K562 (cell line): ENCODE data around the gene TMEM191C. TPM values are rescaled to one million over a fixed set of nuclear protein-coding genes. Genes with fewer than 3 reads are reported as not detected.

ENCODE experiments used
- ARID1B ChIP-seq: fragments of 450-650 bp; IDR thresholded peaks from 2 replicates; pipeline ENCODE4 v1.6.1; 2016; ENCODE audit warnings: antibody characterized with exemption, mild to moderate bottlenecking, inconsistent platforms
- C11orf30 ChIP-seq: fragments of 450-650 bp; IDR thresholded peaks from 2 replicates; pipeline ENCODE4 v1.6.1; 2016; ENCODE audit warnings: low read depth, mild to moderate bottlenecking
- CEBPG ChIP-seq, 3 experiments: fragments of 200-800 bp in 1 of 3; sonication (Bioruptor generic) in 1 of 3; sonication (generic) in 1 of 3; formaldehyde crosslinking in 1 of 3; IDR thresholded peaks in 2 of 3; conservative IDR thresholded peaks in 1 of 3; 2 replicates each; pipeline versions ENCODE4 v1.6.1 to v1.8.0; 2016 to 2022; ENCODE audit warnings: missing compliant biosample characterization in 2 of 3, missing genetic modification characterization in 2 of 3, mild to moderate bottlenecking in 1 of 3, missing genetic modification reagents in 1 of 3
- CTBP1 ChIP-seq: fragments of 450-650 bp; IDR thresholded peaks from 2 replicates; pipeline ENCODE4 v1.6.1; 2016; ENCODE audit warnings: borderline replicate concordance
- FOXA1 ChIP-seq: fragments of 450-650 bp; IDR thresholded peaks from 2 replicates; pipeline ENCODE4 v1.6.1; 2016; ENCODE audit warnings: mild to moderate bottlenecking, borderline replicate concordance
- FOXA3 ChIP-seq, 2 experiments: fragments of 450-650 bp in 1 of 2; sonication (generic) in 1 of 2; formaldehyde crosslinking; IDR thresholded peaks in 1 of 2; conservative IDR thresholded peaks in 1 of 2; 2 replicates each; pipeline versions ENCODE4 v1.4.0 to v1.8.0; 2020 to 2022; ENCODE audit warnings: mild to moderate bottlenecking in 2 of 2, missing genetic modification reagents in 1 of 2
- FOXK2 ChIP-seq, 2 experiments: fragments of 450-650 bp; IDR thresholded peaks in 1 of 2; conservative IDR thresholded peaks in 1 of 2; 2 replicates each; pipeline ENCODE4 v1.6.1; 2016; ENCODE audit warnings: low read depth in 2 of 2, mild to moderate bottlenecking in 1 of 2
- KHSRP ChIP-seq: fragments of 450-650 bp; IDR thresholded peaks from 2 replicates; pipeline ENCODE4 v1.6.1; 2017
- MCM3 ChIP-seq: fragments of 450-650 bp; IDR thresholded peaks from 2 replicates; pipeline ENCODE4 v1.6.1; 2016
- OTX1 ChIP-seq: fragments of 450-650 bp; formaldehyde crosslinking; IDR thresholded peaks from 2 replicates; pipeline ENCODE4 v1.4.0; 2022; ENCODE audit warnings: mild to moderate bottlenecking
- TEAD1 ChIP-seq, 2 experiments: fragments of 450-650 bp in 1 of 2; sonication (generic) in 1 of 2; formaldehyde crosslinking; IDR thresholded peaks; 2 replicates each; pipeline versions ENCODE4 v1.4.0 to v1.8.0; 2020 to 2022; ENCODE audit warnings: mild to moderate bottlenecking in 2 of 2, missing genetic modification reagents in 1 of 2
- ZNF12 ChIP-seq: sonication (generic); formaldehyde crosslinking; IDR thresholded peaks from 2 replicates; pipeline ENCODE4 v1.4.0; 2020; ENCODE audit warnings: mild to moderate bottlenecking, missing genetic modification reagents
- ZNF165 ChIP-seq: fragments of 250-450 bp; sonication (Bioruptor Pico); IDR thresholded peaks from 2 replicates; pipeline ENCODE4 v1.4.0; 2020; ENCODE audit warnings: borderline replicate concordance
- ZNF253 ChIP-seq: fragments of 250-450 bp; sonication (Bioruptor Pico); conservative IDR thresholded peaks from 2 replicates; pipeline ENCODE4 v1.6.1; 2021; ENCODE audit warnings: mild to moderate bottlenecking
- polyA plus RNA-seq, 8 experiments: library from polyadenylated mRNA; depleted of rRNA in 4 of 8; stranded (reverse) in 5 of 8; unstranded in 3 of 8; fragments of >200 nt; fragmentation: Nextera tagmentation in 2 of 8; fragmentation: Illumina TruSeq in 1 of 8; extraction: Ambion mirVana in 2 of 8; extraction: Trizol in 1 of 8; gene quantifications; 2 replicates each; pipeline versions ENCODE4 v1.2.1 to v1.2.3, GENCODE V29; 2011 to 2014; ENCODE audit warnings: inconsistent platforms in 1 of 8, missing spikeins in 1 of 8
- total RNA-seq, 7 experiments: library from RNA; depleted of rRNA in 6 of 7; stranded (reverse); fragments of >200 nt in 6 of 7; fragmentation: Illumina TruSeq in 2 of 7; extraction: Trizol in 2 of 7; gene quantifications; 2 replicates each; pipeline versions ENCODE4 v1.2.1 to v1.2.3, GENCODE V29; 2011 to 2021; ENCODE audit warnings: low replicate concordance in 1 of 7
- TF ChIP-seq, protein P1 (sequence below): sonication (generic); formaldehyde crosslinking; IDR thresholded peaks from 2 replicates; pipeline ENCODE4 v1.8.1; 2023; ENCODE audit warnings: mild to moderate bottlenecking, missing genetic modification reagents
- TF ChIP-seq, protein P2 (sequence below), 3 experiments: IDR thresholded peaks in 2 of 3; conservative IDR thresholded peaks in 1 of 3; 2 replicates each; pipeline ENCODE4 v1.5.1; 2011 to 2012; ENCODE audit warnings: low read length in 3 of 3, mild to moderate bottlenecking in 3 of 3, control low read depth in 2 of 3, improper control_type of control experiment in 1 of 3, inconsistent platforms in 1 of 3, low read depth in 1 of 3, mixed read lengths in 1 of 3, moderate library complexity in 1 of 3; ENCODE audit not compliant: insufficient read depth in 2 of 3
- TF ChIP-seq, protein P3 (sequence below): sonication (generic); formaldehyde crosslinking; IDR thresholded peaks from 2 replicates; pipeline ENCODE4 v1.5.0; 2020; ENCODE audit warnings: missing genetic modification reagents
- TF ChIP-seq, protein P4 (sequence below): sonication (generic); formaldehyde crosslinking; IDR thresholded peaks from 2 replicates; pipeline ENCODE4 v1.9.0; 2022; ENCODE audit warnings: mild to moderate bottlenecking, missing genetic modification reagents
- TF ChIP-seq, protein P5 (sequence below): fragments of 450-650 bp; IDR thresholded peaks from 2 replicates; pipeline ENCODE4 v1.6.1; 2016

The TMEM191C gene
- total and polyA plus RNA-seq, 9 of the 15 experiments (the other 6 are each of a cell fraction or from before 2014, with no cell fraction given) = 0.15 to 7.1 (median 1.1) TPM

DNA sequence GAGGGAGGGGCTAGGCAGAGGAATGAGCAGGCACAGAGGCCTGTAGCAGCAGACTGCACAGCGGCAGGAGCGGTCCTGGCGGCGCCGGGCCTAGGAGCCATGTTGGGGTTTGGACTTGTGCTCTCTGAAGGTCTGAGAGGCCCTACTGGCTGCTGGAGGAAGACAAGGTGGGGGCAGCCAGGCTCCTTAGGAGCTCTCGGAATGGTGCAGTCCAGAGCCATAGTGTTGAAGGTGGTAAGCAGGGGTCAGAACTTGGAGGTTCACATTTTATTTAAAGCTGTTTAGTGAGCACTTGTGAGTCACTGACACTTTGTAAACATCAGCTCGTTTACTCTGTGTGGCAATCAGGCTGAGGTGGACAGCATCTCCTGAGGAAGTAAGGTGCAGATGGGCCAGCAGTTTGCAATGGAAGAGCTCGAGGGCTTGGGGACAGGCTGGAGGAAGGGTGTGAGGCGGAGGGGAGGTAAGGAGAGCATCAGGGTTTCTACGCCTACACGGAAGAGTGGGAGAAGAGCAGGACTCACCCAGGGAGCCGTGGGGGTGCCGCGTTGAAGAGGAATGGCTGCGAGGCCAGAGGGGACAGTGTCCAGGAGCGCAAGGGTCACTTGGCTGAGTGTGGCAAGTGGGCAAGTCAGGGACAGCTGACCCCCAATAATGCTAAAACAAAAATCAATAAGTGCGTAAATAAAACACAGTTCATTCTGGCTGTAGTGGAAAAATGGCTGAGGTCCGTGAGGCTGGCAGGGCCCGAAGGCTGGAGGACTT, 10.0 kb upstream of the TMEM191C start (continued):
- TF ChIP-seq ZNF12 (CRISPR knock-in tag) (peak; percentile 29; the same call in 1 of the 2 replicates), FOXA1 (peak; percentile 65; the same call in 1 of the 2 replicates), C11orf30 (no peak), MCM3 (no peak), KHSRP (no peak), ZNF253 (CRISPR knock-in tag) (no peak; the same call in 1 of the 2 replicates), CEBPG (CRISPR knock-in tag; IDR thresholded peaks at IDR 0.05) (peak; percentile 63), CEBPG (tag; conservative IDR thresholded peaks at IDR 0.05 in 1 of 2, IDR thresholded peaks at IDR 0.05 in 1 of 2) (peak in 1 of 2 experiments; percentile 60; a peak in 2 of 4 replicates), OTX1 (CRISPR knock-in tag) (0 out of 2 replicates have a peak, but pooled peaks have one; percentile 76), ZNF165 (CRISPR knock-in tag) (peak; percentile 78; the same call in 1 of the 2 replicates), CTBP1 (0 out of 2 replicates have a peak, but pooled peaks have one; percentile 31), TEAD1 (CRISPR knock-in tag; IDR thresholded peaks at IDR 0.05) (peak in 1 of 2 experiments; percentile 35; a peak in 1 of 4 replicates), FOXK2 (conservative IDR thresholded peaks at IDR 0.05 in 1 of 2, IDR thresholded peaks at IDR 0.05 in 1 of 2; ENCODE audit: low read depth in 2 of 2) (peak in 1 of 2 experiments; percentile 57; a peak in 2 of 4 replicates), ARID1B (peak; percentile 36; the same call in 1 of the 2 replicates), FOXA3 (CRISPR knock-in tag; conservative IDR thresholded peaks at IDR 0.05 in 1 of 2, IDR thresholded peaks at IDR 0.05 in 1 of 2) (peak in 1 of 2 experiments; percentile 95; a peak in 1 of 4 replicates)
- TF ChIP-seq, protein P1, sequence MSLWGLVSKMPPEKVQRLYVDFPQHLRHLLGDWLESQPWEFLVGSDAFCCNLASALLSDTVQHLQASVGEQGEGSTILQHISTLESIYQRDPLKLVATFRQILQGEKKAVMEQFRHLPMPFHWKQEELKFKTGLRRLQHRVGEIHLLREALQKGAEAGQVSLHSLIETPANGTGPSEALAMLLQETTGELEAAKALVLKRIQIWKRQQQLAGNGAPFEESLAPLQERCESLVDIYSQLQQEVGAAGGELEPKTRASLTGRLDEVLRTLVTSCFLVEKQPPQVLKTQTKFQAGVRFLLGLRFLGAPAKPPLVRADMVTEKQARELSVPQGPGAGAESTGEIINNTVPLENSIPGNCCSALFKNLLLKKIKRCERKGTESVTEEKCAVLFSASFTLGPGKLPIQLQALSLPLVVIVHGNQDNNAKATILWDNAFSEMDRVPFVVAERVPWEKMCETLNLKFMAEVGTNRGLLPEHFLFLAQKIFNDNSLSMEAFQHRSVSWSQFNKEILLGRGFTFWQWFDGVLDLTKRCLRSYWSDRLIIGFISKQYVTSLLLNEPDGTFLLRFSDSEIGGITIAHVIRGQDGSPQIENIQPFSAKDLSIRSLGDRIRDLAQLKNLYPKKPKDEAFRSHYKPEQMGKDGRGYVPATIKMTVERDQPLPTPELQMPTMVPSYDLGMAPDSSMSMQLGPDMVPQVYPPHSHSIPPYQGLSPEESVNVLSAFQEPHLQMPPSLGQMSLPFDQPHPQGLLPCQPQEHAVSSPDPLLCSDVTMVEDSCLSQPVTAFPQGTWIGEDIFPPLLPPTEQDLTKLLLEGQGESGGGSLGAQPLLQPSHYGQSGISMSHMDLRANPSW = peak; percentile 37; the same call in 1 of the 2 replicates
- TF ChIP-seq, protein P2, sequence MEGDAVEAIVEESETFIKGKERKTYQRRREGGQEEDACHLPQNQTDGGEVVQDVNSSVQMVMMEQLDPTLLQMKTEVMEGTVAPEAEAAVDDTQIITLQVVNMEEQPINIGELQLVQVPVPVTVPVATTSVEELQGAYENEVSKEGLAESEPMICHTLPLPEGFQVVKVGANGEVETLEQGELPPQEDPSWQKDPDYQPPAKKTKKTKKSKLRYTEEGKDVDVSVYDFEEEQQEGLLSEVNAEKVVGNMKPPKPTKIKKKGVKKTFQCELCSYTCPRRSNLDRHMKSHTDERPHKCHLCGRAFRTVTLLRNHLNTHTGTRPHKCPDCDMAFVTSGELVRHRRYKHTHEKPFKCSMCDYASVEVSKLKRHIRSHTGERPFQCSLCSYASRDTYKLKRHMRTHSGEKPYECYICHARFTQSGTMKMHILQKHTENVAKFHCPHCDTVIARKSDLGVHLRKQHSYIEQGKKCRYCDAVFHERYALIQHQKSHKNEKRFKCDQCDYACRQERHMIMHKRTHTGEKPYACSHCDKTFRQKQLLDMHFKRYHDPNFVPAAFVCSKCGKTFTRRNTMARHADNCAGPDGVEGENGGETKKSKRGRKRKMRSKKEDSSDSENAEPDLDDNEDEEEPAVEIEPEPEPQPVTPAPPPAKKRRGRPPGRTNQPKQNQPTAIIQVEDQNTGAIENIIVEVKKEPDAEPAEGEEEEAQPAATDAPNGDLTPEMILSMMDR (IDR thresholded peaks at IDR 0.05 in 2 of 3, conservative IDR thresholded peaks at IDR 0.05 in 1 of 3; ENCODE audit: insufficient read depth in 2 of 3, low read depth in 1 of 3, low read length in 3 of 3) = peak in 1 of 3 experiments; percentile 25; a peak in 1 of 6 replicates
- TF ChIP-seq, protein P3, sequence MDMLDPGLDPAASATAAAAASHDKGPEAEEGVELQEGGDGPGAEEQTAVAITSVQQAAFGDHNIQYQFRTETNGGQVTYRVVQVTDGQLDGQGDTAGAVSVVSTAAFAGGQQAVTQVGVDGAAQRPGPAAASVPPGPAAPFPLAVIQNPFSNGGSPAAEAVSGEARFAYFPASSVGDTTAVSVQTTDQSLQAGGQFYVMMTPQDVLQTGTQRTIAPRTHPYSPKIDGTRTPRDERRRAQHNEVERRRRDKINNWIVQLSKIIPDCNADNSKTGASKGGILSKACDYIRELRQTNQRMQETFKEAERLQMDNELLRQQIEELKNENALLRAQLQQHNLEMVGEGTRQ (CRISPR knock-in tag) = no peak
- TF ChIP-seq, protein P4, sequence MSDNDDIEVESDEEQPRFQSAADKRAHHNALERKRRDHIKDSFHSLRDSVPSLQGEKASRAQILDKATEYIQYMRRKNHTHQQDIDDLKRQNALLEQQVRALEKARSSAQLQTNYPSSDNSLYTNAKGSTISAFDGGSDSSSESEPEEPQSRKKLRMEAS (CRISPR knock-in tag) = peak; percentile 43; the same call in 1 of the 2 replicates
- TF ChIP-seq, protein P5, sequence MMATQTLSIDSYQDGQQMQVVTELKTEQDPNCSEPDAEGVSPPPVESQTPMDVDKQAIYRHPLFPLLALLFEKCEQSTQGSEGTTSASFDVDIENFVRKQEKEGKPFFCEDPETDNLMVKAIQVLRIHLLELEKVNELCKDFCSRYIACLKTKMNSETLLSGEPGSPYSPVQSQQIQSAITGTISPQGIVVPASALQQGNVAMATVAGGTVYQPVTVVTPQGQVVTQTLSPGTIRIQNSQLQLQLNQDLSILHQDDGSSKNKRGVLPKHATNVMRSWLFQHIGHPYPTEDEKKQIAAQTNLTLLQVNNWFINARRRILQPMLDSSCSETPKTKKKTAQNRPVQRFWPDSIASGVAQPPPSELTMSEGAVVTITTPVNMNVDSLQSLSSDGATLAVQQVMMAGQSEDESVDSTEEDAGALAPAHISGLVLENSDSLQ = peak; percentile 12; the same call in 1 of the 2 replicates
